GM19099 (cell line): Measurements from ENCODE around the gene FHOD3.
A peak's percentile ranks its signal among the peaks of the same experiment; 100 is the strongest.

Experiments used
- POLR2A ChIP-seq: IDR thresholded peaks from 3 replicates; pipeline ENCODE4 v1.6.1; 2011; ENCODE audit warnings: low read depth; ENCODE audit not compliant: insufficient read length; ENCODE audit errors: extremely low read depth

The FHOD3 gene

GRCh38 chr18:36628435-36629137 lies 331.1 kb downstream of the FHOD3 start:
- TF ChIP-seq POLR2A, result no peak

GRCh38 chr18:36629138-36629530 lies 331.6 kb downstream of the FHOD3 start:
- no peak for TF ChIP-seq POLR2A

GRCh38 chr18:36629836-36630235 lies 332.3 kb downstream of the FHOD3 start:
- TF ChIP-seq POLR2A, result no peak

GRCh38 chr18:36630917-36631316 lies 333.4 kb downstream of the FHOD3 start:
- no peak for TF ChIP-seq POLR2A

- TF ChIP-seq POLR2A, result no peak
Observed at GRCh38 chr18:36633961-36634412, 336.5 kb downstream of the FHOD3 start.

GRCh38 chr18:36634573-36635216 lies 337.2 kb downstream of the FHOD3 start:
- no peak for TF ChIP-seq POLR2A

GRCh38 chr18:36635414-36636096 lies 338.0 kb downstream of the FHOD3 start:
- TF ChIP-seq POLR2A, result no peak

- TF ChIP-seq POLR2A, result no peak
Observed at GRCh38 chr18:36636237-36636817, 338.8 kb downstream of the FHOD3 start.

- TF ChIP-seq POLR2A, result peak; percentile 35
Observed at GRCh38 chr18:36638224-36638623, 340.7 kb downstream of the FHOD3 start.

GRCh38 chr18:36640021-36640952 lies 342.8 kb downstream of the FHOD3 start:
- TF ChIP-seq POLR2A, result no peak

- no peak for TF ChIP-seq POLR2A
Observed at GRCh38 chr18:36643061-36643460, 345.5 kb downstream of the FHOD3 start.

GRCh38 chr18:36648803-36649202 lies 351.3 kb downstream of the FHOD3 start:
- no peak for TF ChIP-seq POLR2A

- TF ChIP-seq POLR2A, result no peak
Observed at GRCh38 chr18:36649205-36649604, 351.7 kb downstream of the FHOD3 start.

GRCh38 chr18:36650266-36650665 lies 352.8 kb downstream of the FHOD3 start:
- no peak for TF ChIP-seq POLR2A

GRCh38 chr18:36650906-36651305 lies 353.4 kb downstream of the FHOD3 start:
- TF ChIP-seq POLR2A, result peak; percentile 43

- no peak for TF ChIP-seq POLR2A
Observed at GRCh38 chr18:36652503-36652902, 355.0 kb downstream of the FHOD3 start.
